Measurements from ENCODE around the gene SPHK1.

SPHK1 gene

DNA sequence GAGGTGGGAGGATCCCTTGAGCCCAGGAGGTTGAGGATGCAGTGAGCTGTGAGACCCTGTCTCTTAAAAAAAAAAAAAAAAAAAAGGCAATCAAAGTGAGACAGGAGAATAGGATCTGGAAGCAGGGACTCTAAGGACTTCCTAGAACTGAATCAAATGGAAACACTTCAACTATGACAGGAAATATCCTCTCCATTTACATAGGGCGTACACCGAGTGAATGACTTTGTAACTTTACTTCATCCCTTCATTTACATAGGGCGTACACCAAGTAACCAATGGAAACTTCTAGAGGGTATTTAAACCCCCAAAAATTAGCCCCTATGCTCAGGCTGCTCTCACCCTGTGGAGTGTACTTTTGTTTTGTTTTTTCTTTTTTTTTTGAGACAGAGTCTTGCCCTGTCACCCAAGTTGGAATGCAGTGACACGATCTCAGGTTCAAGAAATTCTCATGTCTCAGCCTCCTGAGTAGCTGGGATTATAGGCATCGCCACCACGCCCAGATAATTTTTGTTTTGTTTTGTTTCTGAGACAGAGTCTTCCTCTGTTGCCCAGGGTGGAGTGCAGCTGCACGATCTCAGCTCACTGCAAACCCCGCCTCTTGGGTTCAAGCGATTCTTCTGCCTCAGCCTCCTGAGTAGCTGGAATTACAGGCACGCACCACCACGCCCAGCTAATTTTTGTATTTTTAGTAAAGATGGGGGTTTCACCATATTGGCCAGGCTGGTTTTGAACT is 21.1 kb upstream of the SPHK1 start:
- DNase-seq (ENCODE audit: low spot score), result no peak

- no peak for DNase-seq (ENCODE audit: low spot score)
Observed at GRCh38 chr17:76365256-76365903, 19.0 kb upstream of the SPHK1 start.

GRCh38 chr17:76366247-76366646 is 18.2 kb upstream of the SPHK1 start:
- no peak for DNase-seq (ENCODE audit: low spot score)

GRCh38 chr17:76367642-76368041 is 16.8 kb upstream of the SPHK1 start:
- no peak for DNase-seq (ENCODE audit: low spot score)

DNA sequence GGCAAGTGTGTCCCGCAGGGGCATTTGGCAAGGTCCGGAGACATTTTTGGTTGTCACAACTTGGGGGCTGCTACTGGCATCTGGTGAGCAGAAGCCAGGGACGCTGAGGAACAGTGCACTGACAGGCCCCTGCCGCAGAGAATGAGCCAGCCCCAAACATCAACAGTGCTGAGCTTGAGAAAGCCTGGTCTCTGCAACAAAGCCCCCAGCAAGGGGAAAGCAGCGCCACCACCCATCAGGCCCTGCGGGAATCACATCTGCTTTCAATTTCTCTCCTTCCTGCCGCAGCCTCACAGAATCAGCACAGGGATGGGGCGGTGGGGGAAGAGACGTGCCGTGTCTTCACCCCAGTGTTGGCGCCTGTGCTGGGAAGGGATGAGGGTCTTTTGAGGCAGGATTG is 15.9 kb upstream of the SPHK1 start:
- DNase-seq (ENCODE audit: low spot score), result no peak

DNA sequence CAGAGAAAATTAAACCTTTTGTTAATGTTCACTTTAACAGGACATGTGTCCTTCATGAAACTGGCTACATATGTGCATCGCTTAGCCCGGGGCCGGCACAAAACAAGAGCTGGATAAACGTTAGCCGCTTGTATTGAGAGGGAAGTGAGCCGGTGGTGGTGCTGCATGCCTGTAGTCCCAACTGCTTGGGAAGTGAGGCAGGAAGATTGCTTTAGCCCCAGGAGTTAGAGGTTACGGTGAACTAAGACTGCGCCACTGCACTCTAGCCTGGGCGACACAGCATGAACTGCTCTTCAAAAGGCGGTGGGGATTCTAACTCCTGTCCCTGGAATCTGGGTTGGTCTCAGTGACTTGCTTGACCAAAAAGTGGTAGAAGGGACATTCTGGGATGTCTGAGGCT is 15.0 kb upstream of the SPHK1 start:
- no peak for DNase-seq (ENCODE audit: low spot score)

DNA sequence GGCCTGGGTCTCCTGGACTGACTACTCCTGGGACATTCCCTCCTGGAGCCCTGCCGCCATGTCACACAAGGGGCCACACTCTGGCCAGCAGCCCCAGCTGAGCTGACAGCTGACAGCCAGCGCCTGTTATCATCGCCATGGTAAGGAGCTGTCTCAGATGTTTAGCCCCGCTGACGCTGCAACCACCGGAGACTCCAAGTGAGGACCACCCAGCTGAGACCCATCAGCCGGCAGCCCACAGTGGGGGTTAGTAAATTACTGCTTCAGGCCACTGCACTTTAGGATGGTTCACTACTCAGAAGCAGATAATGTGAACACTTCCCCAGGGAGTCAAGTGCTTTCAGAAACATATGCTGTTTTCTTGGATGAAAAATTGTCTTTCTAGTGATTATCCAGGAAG is 14.6 kb upstream of the SPHK1 start:
- no peak for DNase-seq (ENCODE audit: low spot score)

GRCh38 chr17:76370261-76370993 is 14.0 kb upstream of the SPHK1 start:
- DNase-seq (ENCODE audit: low spot score), result no peak

GRCh38 chr17:76371656-76372628 is 12.5 kb upstream of the SPHK1 start:
- no peak for DNase-seq (ENCODE audit: low spot score)

DNA sequence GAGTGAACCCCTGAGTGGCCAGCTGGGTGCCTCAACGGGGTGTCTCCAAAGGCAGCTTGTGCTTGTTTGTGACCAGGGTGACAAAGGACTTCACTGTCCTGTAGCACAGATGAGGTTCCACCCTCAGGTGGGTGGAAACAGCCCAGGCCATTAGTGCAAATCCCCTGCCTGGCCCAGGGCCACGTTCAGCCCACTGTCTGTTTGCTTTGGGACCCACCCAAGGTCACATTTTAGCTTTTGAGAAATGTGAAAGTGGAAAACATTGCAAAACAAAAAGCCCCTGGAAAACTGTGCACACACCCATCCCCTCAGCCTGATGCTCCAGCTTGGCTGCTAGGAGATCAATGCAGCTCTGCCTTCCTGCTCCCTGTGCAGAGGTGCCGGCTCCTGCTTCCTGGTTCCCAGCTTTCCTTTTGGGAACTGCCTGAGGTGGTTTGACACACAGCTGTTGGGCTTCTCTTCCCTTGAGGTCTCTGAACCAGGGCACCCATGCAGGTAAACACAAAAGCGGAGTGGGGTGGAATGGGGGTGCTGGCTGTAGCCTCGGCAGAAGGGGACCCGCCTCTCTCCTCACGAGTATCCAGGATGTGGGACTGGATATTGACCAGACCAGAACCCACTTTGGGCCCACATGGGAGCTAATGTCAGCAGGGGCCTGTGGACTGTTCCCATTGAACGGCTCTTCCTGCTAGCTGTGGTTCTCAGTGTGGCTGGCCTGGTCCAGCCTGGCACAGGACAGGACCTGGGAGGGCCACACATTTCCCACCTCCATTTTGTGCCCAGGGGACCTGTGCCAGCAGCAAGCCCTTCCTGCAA is 7.9 kb upstream of the SPHK1 start:
- no peak for DNase-seq (ENCODE audit: low spot score)

DNA sequence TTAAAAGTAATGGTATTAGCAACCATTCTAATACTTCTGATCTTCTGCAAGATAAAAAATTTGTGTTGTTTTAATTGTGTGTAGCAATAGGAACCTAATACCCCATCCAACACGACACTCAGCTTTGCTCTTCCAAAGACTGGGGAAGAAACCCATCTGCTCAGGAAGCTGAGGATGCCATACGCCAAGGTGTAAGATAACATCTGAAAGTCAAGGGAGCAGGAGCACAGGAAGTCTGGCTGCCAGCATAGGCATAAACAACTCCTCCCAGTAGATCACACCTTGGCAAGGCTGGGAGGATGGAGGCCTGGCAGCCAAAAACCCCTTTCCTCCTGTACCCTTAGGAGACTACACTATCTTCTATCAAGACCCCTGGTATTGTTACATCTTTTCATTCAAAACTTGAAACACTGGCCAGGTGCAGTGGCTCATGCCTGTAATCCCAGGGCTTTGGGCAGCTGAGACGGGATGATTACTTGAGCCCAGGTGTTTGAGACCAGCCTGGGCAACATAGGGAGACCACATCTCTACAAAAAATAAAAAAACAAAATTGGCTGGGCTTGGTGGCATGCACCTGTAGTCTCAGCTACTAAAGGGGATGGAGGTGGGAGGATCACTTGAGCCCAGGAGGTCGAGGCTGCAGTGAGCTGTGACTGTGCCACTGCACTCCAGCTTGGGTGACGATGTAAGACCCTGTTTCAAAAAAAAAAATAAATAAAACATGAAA is 5.7 kb upstream of the SPHK1 start:
- DNase-seq (ENCODE audit: low spot score), result no peak

DNA sequence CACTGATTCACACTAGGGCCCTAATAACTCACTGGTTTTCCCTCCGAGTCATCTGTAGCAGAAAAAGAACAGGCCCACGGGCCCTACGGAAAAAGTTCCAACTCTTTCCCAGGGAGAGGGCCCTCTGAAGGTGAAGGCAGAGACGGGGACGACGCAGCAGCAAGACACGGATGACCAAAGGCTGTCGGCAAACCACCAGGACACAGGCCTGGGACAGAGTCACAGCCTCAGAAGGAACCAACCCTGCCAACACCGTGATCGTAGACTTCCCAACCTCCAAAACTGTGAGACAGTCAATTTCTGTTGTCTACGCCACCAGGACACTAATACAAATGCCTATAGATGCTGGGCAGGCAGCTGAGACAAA is 5.2 kb upstream of the SPHK1 start:
- DNase-seq (ENCODE audit: low spot score), result no peak

- no peak for DNase-seq (ENCODE audit: low spot score)
Observed at GRCh38 chr17:76379646-76380376, 4.6 kb upstream of the SPHK1 start.

- no peak for DNase-seq (ENCODE audit: low spot score)
Observed at GRCh38 chr17:76381633-76382350, 2.6 kb upstream of the SPHK1 start.

- DNase-seq (ENCODE audit: low spot score), result no peak
Observed at GRCh38 chr17:76382351-76382802, 2.0 kb upstream of the SPHK1 start.

- DNase-seq (ENCODE audit: low spot score), result no peak
Observed at GRCh38 chr17:76382803-76383545, 1.4 kb upstream of the SPHK1 start.

- DNase-seq (ENCODE audit: low spot score), result peak; percentile 71
Observed at GRCh38 chr17:76383546-76384221, 725 bp upstream of the SPHK1 start.
